ENCODE data around the gene CDH1.

CDH1 gene

GRCh38 chr16:68700831-68701230 lies 36.3 kb upstream of the CDH1 start:
- ChIA-PET POLR2A (ENCODE audit: low non-redundant PET) (no interaction called here), CTCF (interaction anchor here (0.6 to 1.0 kb wide), 2 partner anchors 11 to 110 kb away, joined by 3 to 5 read pairs; no protein-coding TSS in a partner anchor)
- no peak for DNase-seq (ENCODE audit: low spot score)
- TF ChIP-seq CTCF (conservative IDR thresholded peaks at IDR 0.05; ENCODE audit: low read depth) = no peak
- peak overlapping the region; percentile 67 for H3K27ac ChIP-seq

DNA sequence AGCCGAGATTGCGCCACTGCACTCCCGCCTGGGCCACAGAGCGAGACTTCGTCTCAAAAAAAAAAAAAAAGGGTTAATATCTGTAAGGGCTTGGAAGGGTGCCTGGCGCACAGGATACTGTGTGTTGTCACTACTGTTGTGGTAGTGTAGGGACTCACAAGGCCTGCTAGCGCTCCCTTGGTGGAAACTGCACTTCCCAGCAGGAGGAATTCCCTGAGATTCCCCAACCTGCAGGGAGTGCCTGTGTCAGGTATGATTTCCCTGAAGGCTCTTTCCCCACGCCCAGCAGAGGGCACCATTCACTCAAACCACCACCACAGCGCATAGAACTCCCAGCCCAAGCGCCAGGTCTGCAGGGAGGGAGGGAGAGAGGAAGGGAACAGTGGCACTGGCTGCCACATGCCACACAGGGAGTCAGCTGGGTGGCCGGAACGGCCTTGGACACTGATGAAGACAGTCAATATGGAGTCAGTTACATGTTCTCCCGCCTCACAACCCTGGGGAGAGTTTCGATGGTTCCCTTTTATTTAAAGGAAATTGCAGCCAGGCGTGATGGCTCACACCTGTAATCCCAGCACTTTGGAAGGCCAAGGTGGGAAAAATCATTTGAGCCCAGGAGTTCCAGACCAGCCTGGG lies 32.7 kb upstream of the CDH1 start:
- ChIA-PET POLR2A (ENCODE audit: low non-redundant PET) (no interaction called here), CTCF (interaction anchor here (0.6 to 1.3 kb wide), 5 partner anchors 9 to 249 kb away, joined by 3 to 14 read pairs (median 3); no protein-coding TSS in a partner anchor)
- H3K27ac ChIP-seq = peak overlapping the region; percentile 98
- peak; percentile 69 for DNase-seq (ENCODE audit: low spot score)
- TF ChIP-seq CTCF (conservative IDR thresholded peaks at IDR 0.05; ENCODE audit: low read depth) = peak; percentile 81

GRCh38 chr16:68707340-68708152 lies 29.5 kb upstream of the CDH1 start:
- DNase-seq (ENCODE audit: low spot score) = peak; percentile 97
- H3K27ac ChIP-seq = peak overlapping the region; percentile 98
- CTCF ChIA-PET = interaction anchor here (0.7 to 1.1 kb wide), 3 partner anchors 31 to 127 kb away, joined by 3 to 8 read pairs (median 3); no protein-coding TSS in a partner anchor
- TF ChIP-seq CTCF (conservative IDR thresholded peaks at IDR 0.05; ENCODE audit: low read depth) = peak; percentile 36
- POLR2A ChIA-PET (ENCODE audit: low non-redundant PET) = interaction anchor here (0.7 to 1.8 kb wide), 3 partner anchors 30 to 90 kb away, joined by 3 to 10 read pairs (median 3); partner anchors contain the start of gene CDH1

DNA sequence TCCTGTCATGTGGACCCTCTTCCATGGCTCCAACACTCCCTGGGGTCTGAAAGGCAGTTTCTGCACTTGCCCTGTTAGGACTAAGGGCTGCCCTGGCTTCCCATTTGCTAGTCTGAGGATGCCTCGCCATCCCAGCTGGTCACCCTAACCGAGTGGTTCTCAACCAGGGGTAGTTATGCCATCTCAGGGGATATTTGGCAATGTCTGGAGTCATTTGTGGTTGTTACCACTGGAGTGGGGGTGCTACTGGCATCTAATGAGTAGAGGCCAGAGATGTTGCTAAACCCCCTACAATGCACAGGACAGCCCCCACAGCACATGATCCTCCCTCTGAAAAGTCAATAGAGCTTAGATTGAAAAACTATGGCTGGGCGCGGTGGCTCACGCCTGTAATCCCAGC lies 26.9 kb upstream of the CDH1 start:
- no peak for TF ChIP-seq CTCF (conservative IDR thresholded peaks at IDR 0.05; ENCODE audit: low read depth)
- no peak for DNase-seq (ENCODE audit: low spot score)
- CTCF ChIA-PET = interaction anchor here (0.6 kb wide), 1 partner anchor 29 kb away, joined by 6 read pairs; no protein-coding TSS in a partner anchor
- POLR2A ChIA-PET (ENCODE audit: low non-redundant PET) = interaction anchor here (0.5 kb wide), 1 partner anchor 138 kb away, joined by 6 read pairs; no protein-coding TSS in a partner anchor
- peak overlapping the region; percentile 98 for H3K27ac ChIP-seq

DNA sequence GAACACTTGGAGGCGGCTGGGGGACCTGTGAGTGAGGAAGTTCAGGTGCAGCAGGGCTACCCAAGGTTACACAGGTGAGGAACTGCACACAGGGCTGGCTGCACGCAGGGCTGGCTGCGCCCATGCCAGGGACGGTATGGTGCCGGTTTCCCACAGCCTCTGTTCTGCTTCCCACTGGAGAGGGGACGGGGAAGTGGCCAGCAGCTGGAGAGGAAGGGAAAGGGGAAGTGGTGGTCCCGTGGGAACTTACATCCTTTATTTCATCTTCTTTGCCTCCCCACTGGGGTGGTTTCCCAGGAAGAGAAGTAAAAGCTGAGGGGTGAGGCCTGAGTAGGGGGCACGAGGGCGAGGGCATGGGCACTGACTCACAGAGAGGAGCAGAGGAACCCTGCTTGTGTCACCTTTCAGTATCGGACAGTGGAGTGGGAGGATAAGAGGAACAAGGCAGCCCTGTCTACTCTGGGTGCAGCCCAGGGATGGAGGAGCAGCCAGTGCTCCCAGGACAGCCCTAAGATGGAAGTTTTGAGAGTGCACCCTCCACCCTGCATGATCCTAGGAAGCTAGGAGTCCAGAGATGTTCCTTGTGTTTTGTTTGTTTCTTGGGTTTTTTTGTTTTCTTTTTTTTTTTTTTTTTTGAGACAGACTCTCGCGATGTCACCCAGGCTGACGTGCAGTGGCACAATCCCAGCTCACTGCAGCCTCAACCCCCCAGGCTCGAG lies 25.5 kb upstream of the CDH1 start:
- no peak for DNase-seq (ENCODE audit: low spot score)
- CTCF ChIA-PET = interaction anchor here (0.6 to 0.7 kb wide), 2 partner anchors 49 to 278 kb away, joined by 4 to 5 read pairs; no protein-coding TSS in a partner anchor
- POLR2A ChIA-PET (ENCODE audit: low non-redundant PET) = no interaction called here
- H3K27ac ChIP-seq = peak overlapping the region; percentile 53
- no peak for TF ChIP-seq CTCF (conservative IDR thresholded peaks at IDR 0.05; ENCODE audit: low read depth)

- ChIA-PET POLR2A (ENCODE audit: low non-redundant PET) (no interaction called here), CTCF (no interaction called here)
- peak overlapping the region; percentile 26; the same call in 1 of the 2 replicates for H3K27ac ChIP-seq
- no peak for TF ChIP-seq CTCF (conservative IDR thresholded peaks at IDR 0.05; ENCODE audit: low read depth)
- no peak for DNase-seq (ENCODE audit: low spot score)
Observed at GRCh38 chr16:68713361-68713760, 23.7 kb upstream of the CDH1 start.
